Neural progenitor cell (in vitro differentiated cells): ENCODE data around the gene KCNK10. TPM values are rescaled to one million over a fixed set of nuclear protein-coding genes. Genes with fewer than 3 reads are reported as not detected.

ENCODE experiments used
- DNase-seq: peaks from one replicate; pipeline ENCODE4 v3.0.0-alpha.2; 2016; ENCODE audit warnings: low spot score
- H2AFZ ChIP-seq: fragments of 200-600 bp; sonication (generic); replicated peaks from 2 replicates; pipeline ENCODE4 v1.6.1; 2016; ENCODE audit warnings: antibody characterized with exemption
- H3F3A ChIP-seq: fragments of 200-600 bp; sonication (generic); 2 replicates; pipeline ENCODE4 v1.6.1; 2016; ENCODE audit warnings: antibody characterized with exemption, low read depth
- H3K27ac ChIP-seq: fragments of 200-600 bp; sonication (generic); 2 replicates; pipeline ENCODE4 v1.5.1; 2016; ENCODE audit warnings: mild to moderate bottlenecking
- H3K27me3 ChIP-seq: fragments of 200-600 bp; sonication (generic); 2 replicates; pipeline ENCODE4 v1.6.1; 2016; ENCODE audit warnings: mild to moderate bottlenecking, moderate library complexity
- H3K36me3 ChIP-seq: fragments of 200-600 bp; sonication (generic); 2 replicates; pipeline ENCODE4 v1.5.1; 2016
- H3K4me1 ChIP-seq: fragments of 200-600 bp; sonication (generic); 2 replicates; pipeline ENCODE4 v1.6.1; 2016; ENCODE audit warnings: mixed run types
- H3K4me2 ChIP-seq: fragments of 200-600 bp; sonication (generic); 2 replicates; pipeline ENCODE4 v1.6.1; 2016
- H3K4me3 ChIP-seq: fragments of 200-600 bp; sonication (generic); 2 replicates; pipeline ENCODE4 v1.5.1; 2016
- H3K79me2 ChIP-seq: fragments of 200-600 bp; sonication (generic); 2 replicates; pipeline ENCODE4 v1.6.1; 2016; ENCODE audit warnings: low read depth
- H3K9ac ChIP-seq: fragments of 200-600 bp; sonication (generic); 2 replicates; pipeline ENCODE4 v1.6.1; 2016
- H3K9me3 ChIP-seq: fragments of 200-600 bp; sonication (generic); 2 replicates; pipeline ENCODE4 v1.5.1; 2016; ENCODE audit warnings: low read depth
- H4K20me1 ChIP-seq: fragments of 200-600 bp; sonication (generic); 2 replicates; pipeline ENCODE4 v1.6.1; 2016; ENCODE audit warnings: low read depth
- H3K27ac Mint-ChIP-seq: 3 replicates; pipeline ENCODE4 v1.8.0; 2021; ENCODE audit warnings: mixed read lengths
- H3K27me3 Mint-ChIP-seq: 2 replicates; pipeline ENCODE4 v1.8.0; 2022; ENCODE audit warnings: low read depth, mild to moderate bottlenecking, inconsistent platforms, moderate library complexity, mixed read lengths; ENCODE audit not compliant: insufficient read depth
- H3K36me3 Mint-ChIP-seq: 3 replicates; pipeline ENCODE4 v1.8.0; 2021; ENCODE audit warnings: mixed read lengths
- H3K4me1 Mint-ChIP-seq: 3 replicates; pipeline ENCODE4 v1.8.0; 2021; ENCODE audit warnings: mixed read lengths
- H3K4me3 Mint-ChIP-seq: 3 replicates; pipeline ENCODE4 v1.8.0; 2021; ENCODE audit warnings: mild to moderate bottlenecking, moderate library complexity, mixed read lengths
- H3K9me3 Mint-ChIP-seq: 3 replicates; pipeline ENCODE4 v1.8.0; 2020; ENCODE audit warnings: mixed read lengths
- CTCF ChIP-seq: fragments of 200-600 bp; sonication (generic); IDR thresholded peaks from 2 replicates; pipeline ENCODE4 v1.5.1; 2017; ENCODE audit warnings: antibody characterized with exemption, mild to moderate bottlenecking
- EZH2 ChIP-seq: fragments of 200-600 bp; sonication (generic); IDR thresholded peaks from 2 replicates; pipeline ENCODE4 v1.6.1; 2017; ENCODE audit warnings: antibody characterized with exemption, mild to moderate bottlenecking, moderate library complexity
- EZH2phosphoT487 ChIP-seq: fragments of 200-600 bp; sonication (generic); IDR thresholded peaks from 2 replicates; pipeline ENCODE4 v1.6.1; 2017; ENCODE audit warnings: antibody characterized with exemption
- total RNA-seq: library from RNA; depleted of rRNA; stranded (reverse); fragments of >200 nt; gene quantifications from 2 replicates; pipeline ENCODE4 v1.2.3, GENCODE V29; 2015; ENCODE audit warnings: low replicate concordance

The KCNK10 gene
- total RNA-seq, 1 donor from 2014 or later = 6.9 TPM

GRCh38 chr14:88255798-88256197, 67.3 kb downstream of the KCNK10 start:
- H3K4me3 Mint-ChIP-seq = no peak overlapping the region
- Histone ChIP-seq H3K27me3 (no peaks in the 10 kb centered on the region), H3K9ac (no peak overlapping the region), H3K4me2 (peak overlapping the region; percentile 8), H3K36me3 (no peaks in the 10 kb centered on the region), H3K4me3 (no peak overlapping the region), H3K27ac (no peak overlapping the region), H3F3A (peaks cover 14% of the 10 kb centered on the region), H3K4me1 (peaks cover 29% of the 10 kb centered on the region), H3K79me2 (no peaks in the 10 kb centered on the region), H4K20me1 (no peaks in the 10 kb centered on the region), H3K9me3 (no peaks in the 10 kb centered on the region), H2AFZ (no peak overlapping the region)
- no peak for DNase-seq
- peaks cover 45% of the 10 kb centered on the region for H3K4me1 Mint-ChIP-seq
- no peaks in the 10 kb centered on the region for H3K27me3 Mint-ChIP-seq
- no peak for TF ChIP-seq EZH2phosphoT487
- TF ChIP-seq CTCF = no peak
- TF ChIP-seq EZH2 = no peak
- H3K36me3 Mint-ChIP-seq = peaks cover 35% of the 10 kb centered on the region
- H3K27ac Mint-ChIP-seq = peak overlapping the region; percentile 76
- H3K9me3 Mint-ChIP-seq = no peaks in the 10 kb centered on the region

DNA sequence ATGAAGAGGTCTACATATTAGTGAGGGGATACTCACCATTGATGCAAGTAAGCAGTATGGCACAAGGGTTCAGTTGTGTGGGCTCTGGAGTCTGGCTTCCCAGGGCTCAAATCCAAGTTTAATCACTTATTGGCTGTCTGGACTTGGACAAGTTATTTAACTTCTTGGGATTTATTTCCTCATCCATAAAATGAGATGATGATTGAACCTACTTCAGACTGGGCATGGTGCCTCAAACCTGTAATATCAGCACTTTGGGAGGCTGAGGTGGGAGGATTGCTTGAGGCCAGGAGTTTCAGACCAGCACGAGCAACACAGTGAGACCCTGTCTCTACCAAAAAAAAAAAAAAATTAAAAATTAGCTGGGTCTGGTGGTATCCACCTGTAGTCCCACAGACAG, 67.9 kb downstream of the KCNK10 start:
- H3K9me3 Mint-ChIP-seq = no peaks in the 10 kb centered on the region

GRCh38 chr14:88252498-88252897, 70.6 kb downstream of the KCNK10 start:
- TF ChIP-seq EZH2phosphoT487 (no peak), CTCF (no peak), EZH2 (no peak)
- peaks cover 14% of the 10 kb centered on the region for H3F3A ChIP-seq
- Mint-ChIP-seq H3K27ac (peak overlapping the region; percentile 64), H3K9me3 (no peaks in the 10 kb centered on the region), H3K27me3 (no peaks in the 10 kb centered on the region), H3K4me3 (no peak overlapping the region), H3K36me3 (peaks cover 28% of the 10 kb centered on the region), H3K4me1 (peaks cover 30% of the 10 kb centered on the region)
- H3K27ac ChIP-seq = no peak overlapping the region
- H3K36me3 ChIP-seq = no peaks in the 10 kb centered on the region
- H3K27me3 ChIP-seq = no peaks in the 10 kb centered on the region
- H2AFZ ChIP-seq = no peak overlapping the region
- H3K79me2 ChIP-seq = no peaks in the 10 kb centered on the region
- no peaks in the 10 kb centered on the region for H4K20me1 ChIP-seq
- H3K4me3 ChIP-seq = no peak overlapping the region
- H3K4me1 ChIP-seq = peaks cover 26% of the 10 kb centered on the region
- H3K9me3 ChIP-seq = no peaks in the 10 kb centered on the region
- DNase-seq = no peak
- H3K4me2 ChIP-seq = no peak overlapping the region
- H3K9ac ChIP-seq = no peak overlapping the region

More for the DNA sequence above, 67.9 kb downstream of the KCNK10 start:
- Histone ChIP-seq H3F3A (peaks cover 14% of the 10 kb centered on the region), H3K9me3 (no peaks in the 10 kb centered on the region), H3K36me3 (no peaks in the 10 kb centered on the region), H3K4me1 (peaks cover 29% of the 10 kb centered on the region), H4K20me1 (no peaks in the 10 kb centered on the region), H3K27ac (no peak overlapping the region), H2AFZ (no peak overlapping the region), H3K9ac (no peak overlapping the region), H3K4me2 (no peak overlapping the region), H3K4me3 (no peak overlapping the region), H3K79me2 (no peaks in the 10 kb centered on the region), H3K27me3 (no peaks in the 10 kb centered on the region)
- peaks cover 36% of the 10 kb centered on the region for H3K36me3 Mint-ChIP-seq
- no peak for DNase-seq
- no peak overlapping the region for H3K4me3 Mint-ChIP-seq
- no peaks in the 10 kb centered on the region for H3K27me3 Mint-ChIP-seq
- no peak overlapping the region for H3K27ac Mint-ChIP-seq
- peaks cover 45% of the 10 kb centered on the region for H3K4me1 Mint-ChIP-seq
- TF ChIP-seq EZH2phosphoT487 = no peak
- no peak for TF ChIP-seq CTCF
- TF ChIP-seq EZH2 = no peak
